Measurements from ENCODE around the gene IGSF9.

The IGSF9 gene

GRCh38 chr1:159943908-159944622 lies 1.3 kb downstream of the IGSF9 start:
- no peak for DNase-seq

GRCh38 chr1:159943278-159943640 lies 2.2 kb downstream of the IGSF9 start:
- no peak for DNase-seq

DNA sequence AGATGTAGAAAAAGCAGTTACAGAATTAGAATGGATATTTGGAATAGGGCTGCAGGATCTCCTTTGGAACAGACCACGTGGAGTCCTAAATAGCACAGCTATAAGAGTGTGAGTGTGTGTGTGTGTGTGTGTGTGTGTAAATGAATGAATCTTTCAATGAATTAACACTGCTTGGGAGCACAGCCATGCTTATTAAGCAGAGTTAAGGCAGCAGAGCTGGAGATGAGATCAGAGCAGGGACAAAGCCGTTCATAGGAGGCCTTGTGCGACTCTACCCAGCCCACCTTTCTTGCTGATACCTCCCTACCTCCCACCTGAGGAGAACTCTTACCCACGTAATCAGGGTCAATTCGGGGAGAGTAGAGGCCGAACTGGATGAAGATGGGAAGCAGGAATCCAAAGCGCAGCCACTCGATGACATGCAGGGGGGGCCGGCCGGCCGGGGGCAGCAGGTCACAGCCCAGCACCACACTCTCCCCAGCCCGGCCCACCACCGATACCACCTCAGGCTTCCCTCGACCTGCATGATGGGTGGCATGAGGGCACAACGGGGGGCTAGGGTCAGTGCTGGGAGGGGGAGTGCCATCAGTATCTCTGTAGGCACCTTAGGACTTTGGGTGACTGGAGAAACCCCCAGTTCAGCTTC lies 2.7 kb downstream of the IGSF9 start:
- no peak for DNase-seq

- DNase-seq = no peak
Measured at GRCh38 chr1:159941591-159942560, 3.5 kb downstream of the IGSF9 start.

- no peak for DNase-seq
Measured at GRCh38 chr1:159941141-159941540, 4.3 kb downstream of the IGSF9 start.

DNA sequence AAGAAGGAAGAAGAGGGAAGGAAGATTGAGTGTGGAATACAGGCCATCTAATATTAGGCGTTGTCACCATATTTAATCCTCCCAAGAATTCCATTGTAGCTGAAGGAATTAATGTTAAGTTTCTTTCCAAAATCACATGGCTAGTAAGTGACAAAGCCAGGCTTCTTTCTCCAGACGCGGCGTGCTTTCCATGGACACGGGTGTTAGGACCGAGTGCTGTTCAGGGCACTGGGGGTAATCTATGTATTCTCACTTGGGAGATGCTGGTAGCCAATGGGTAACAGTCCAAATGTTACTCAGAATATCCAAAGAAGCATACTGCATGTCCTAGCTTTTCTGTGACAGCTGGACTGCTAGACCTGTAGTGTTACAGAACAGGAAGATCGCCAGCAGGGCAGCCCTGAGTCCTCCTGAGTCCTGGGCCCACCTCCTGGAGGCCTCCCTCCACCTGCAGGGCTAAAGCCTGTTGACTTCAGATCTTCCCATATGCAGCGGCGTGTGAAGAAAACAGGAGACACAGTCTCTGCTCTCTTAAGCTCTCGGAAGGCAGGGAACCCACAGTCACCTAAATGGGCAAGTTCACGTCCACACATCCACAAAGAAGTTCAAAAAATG lies 5.3 kb downstream of the IGSF9 start:
- no peak for DNase-seq

DNA sequence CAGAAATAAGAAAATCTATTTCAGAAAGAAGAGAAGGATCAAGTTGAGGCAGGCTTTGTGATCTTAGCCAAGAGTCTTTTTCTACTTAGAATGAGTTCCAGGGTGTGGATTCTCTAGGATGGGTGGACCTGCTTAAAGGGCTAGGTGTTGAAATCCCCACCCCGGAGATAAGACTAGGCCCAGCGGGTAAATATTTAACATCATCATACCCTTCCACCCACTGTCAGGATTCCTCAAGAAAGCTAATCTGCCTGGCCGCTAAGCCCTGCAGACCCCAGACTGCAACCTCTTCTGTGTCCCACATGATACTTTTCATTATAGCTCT lies 5.8 kb downstream of the IGSF9 start:
- DNase-seq = no peak

- no peak for DNase-seq
Measured at GRCh38 chr1:159938905-159939677, 6.3 kb downstream of the IGSF9 start.

- DNase-seq = no peak
Measured at GRCh38 chr1:159938211-159938852, 7.1 kb downstream of the IGSF9 start.

- DNase-seq = no peak
Measured at GRCh38 chr1:159937054-159937750, 8.2 kb downstream of the IGSF9 start.

DNA sequence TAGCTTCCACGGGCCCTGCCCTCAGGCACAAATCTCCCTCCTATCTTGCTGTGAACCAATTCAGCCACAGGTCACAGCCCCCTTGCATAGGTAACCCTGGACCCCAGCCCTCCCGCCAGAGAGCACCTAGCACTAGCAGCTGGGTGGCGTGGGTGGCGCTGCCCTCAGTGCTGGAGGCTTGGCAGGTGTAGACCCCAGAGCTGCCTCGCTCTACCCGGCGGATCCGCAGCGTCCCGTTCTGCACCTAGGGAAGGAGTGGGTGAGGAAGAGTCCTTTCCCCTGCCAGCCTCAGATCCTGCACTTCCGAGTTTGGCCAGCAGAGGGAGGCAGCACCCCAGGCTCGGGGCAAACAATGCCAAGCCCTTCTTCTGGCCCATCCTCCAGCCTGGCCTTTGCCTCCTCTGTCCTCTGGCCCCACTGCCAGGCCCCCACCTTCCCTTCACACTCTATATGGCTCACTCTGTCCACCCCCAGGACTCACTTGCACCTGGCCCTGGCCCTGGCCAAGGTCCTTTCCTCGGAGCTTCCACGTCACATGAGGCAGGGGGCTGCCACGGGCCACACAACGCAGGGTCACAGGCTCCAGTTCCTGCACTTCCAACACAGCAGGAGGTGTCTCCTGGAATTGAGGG lies 9.0 kb downstream of the IGSF9 start:
- peak; percentile 85 for DNase-seq

DNA sequence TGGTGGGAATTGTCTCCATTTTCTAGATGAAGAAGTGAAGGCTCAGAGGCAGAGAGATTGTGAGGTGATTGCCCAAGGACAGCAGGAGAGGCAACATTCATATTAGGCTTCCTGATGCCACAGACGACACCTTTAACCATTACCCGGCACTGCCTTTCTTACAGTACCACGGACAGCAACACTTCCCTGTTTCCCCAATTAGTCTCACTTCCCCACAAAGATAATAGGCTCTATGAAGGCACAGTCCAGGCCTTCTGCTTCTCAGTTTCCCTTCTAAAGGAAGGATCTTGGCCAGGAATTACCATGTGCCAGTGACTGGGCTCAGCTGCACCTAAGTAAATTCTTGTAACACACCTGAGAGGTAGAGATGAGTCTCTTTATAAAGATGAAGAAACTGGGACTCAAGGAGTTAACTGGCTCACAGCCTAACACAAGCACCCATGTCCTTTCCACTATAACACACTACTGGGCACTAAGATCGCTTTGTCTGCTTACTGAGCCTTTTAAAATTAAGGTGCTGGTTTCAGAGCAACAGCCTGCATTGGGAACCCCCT lies 9.6 kb downstream of the IGSF9 start:
- no peak for DNase-seq

GRCh38 chr1:159935305-159935704 lies 10.1 kb downstream of the IGSF9 start:
- DNase-seq = no peak

DNA sequence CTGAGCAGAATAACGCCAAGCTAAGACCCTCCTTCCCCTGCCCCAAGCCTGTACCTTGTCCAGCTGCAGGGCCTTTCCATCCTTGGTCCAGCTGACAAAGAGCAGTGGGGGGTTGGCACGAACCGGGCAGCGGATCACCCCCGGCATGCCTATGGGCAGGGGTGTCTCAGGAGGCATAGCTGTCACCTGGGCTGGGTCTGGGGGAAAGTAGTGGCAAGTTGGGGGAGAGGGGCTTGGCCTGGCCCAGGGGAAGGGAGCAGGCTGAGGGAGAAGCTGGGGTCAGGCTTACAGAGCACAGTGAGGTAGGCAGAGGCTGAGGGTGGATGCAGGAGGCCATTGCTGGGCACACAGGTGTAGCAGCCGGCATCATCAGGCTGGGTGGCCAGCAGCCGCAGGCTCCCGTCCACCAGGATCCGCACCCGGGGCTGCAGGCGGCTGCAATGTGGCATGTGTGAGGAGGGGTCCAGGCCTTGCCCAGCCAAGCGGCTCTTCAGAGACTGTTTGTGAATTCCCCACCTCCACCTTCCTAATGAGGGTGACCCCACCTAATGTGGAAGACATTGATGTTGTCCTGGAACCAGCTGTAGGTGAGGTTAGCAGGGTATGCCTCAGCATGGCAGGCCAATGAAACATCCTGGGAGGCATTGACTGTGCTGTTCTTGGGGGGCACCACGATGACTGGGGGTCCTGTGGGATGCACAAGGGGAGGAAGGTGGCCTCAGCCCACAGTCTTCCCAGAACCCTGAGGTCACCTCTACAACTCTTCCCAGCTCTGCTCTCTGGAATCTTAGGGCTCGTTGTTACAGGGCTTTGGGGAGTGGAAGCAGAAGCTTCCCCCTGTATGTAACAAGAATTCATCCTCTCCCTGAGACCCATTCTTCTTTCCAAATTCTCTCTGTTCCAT lies 11.0 kb downstream of the IGSF9 start:
- DNase-seq = no peak

- DNase-seq = no peak
Measured at GRCh38 chr1:159933347-159933746, 12.1 kb downstream of the IGSF9 start.

DNA sequence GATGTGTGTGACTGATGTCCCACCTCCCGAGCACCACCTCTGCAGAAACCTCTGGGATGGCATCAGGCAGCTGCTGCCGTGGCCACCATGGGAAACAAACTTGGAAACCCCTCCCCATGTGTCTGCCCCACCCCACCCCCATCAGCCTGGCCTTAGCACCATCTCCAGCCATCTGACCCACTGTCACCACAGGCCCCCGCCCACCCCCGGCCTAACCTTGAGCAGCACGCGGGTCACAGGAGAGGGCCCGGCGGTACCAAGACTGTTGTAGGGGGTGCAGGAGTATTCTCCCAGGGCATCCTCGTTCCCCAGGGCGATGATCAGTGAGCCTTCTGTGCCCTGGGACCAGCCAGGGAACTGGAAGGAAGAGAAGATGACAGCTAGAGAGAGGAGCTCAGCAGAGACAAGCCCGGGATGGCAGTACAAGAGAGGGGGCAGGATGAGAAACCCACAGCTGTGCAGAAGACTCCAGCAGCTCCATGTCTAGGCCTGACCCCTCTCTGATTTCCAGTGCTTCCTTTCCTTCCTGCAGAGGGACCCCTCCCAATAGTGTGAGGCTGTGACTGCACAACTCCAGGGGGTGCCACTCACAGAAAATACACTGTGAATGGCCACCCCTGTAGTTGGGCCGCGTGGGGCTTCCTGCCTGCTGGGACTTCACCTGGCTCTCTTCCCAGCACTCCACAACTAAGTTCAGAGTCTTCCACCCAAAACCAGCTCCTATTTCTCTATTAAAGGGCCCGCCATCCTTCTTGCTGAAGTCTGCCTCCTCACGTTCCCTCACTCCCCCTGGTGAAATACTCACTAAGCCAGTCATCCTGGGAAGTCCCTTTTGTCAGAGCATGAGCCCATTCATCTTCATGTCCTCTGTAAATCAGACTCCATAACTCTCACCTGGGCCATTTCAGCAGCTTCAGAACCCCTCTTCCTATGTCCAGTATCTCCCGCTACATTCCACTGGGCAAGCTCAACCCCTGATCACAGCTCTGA lies 12.8 kb downstream of the IGSF9 start:
- no peak for DNase-seq

GRCh38 chr1:159931795-159932173 lies 13.6 kb downstream of the IGSF9 start:
- no peak for DNase-seq

- DNase-seq = no peak
Measured at GRCh38 chr1:159931101-159931794, 14.2 kb downstream of the IGSF9 start.
